ENCODE results near the gene SPIRE2.

GRCh38 chr16:89796104-89796503 lies 32.2 kb upstream of the SPIRE2 start:
- TF ChIP-seq CTCF (IDR thresholded peaks at IDR 0.05; ENCODE audit: low read depth, low read length) (no peak), EZH2phosphoT487 (IDR thresholded peaks at IDR 0.05; ENCODE audit: low read depth) (no peak)

Data from OCI-LY3 (cell line).